HEK293 (cell line): ENCODE results near the gene SLC48A1.

Experiments
- CTCF ChIP-seq: fragments of 450-650 bp; formaldehyde crosslinking; IDR thresholded peaks from 2 replicates; pipeline ENCODE4 v1.5.1; 2016; ENCODE audit warnings: missing biosample characterization, missing genetic modification characterization
- EGR2 ChIP-seq: fragments of 450-650 bp; formaldehyde crosslinking; IDR thresholded peaks from 2 replicates; pipeline ENCODE4 v1.5.1; 2016; ENCODE audit warnings: low read depth, missing biosample characterization, missing genetic modification characterization
- GLI2 ChIP-seq: fragments of 450-650 bp; formaldehyde crosslinking; IDR thresholded peaks from 2 replicates; pipeline ENCODE4; 2017; ENCODE audit warnings: missing biosample characterization, missing genetic modification characterization, low read depth, borderline replicate concordance
- MYNN ChIP-seq: fragments of 450-650 bp; formaldehyde crosslinking; IDR thresholded peaks from 2 replicates; pipeline ENCODE4 v1.5.1; 2016; ENCODE audit warnings: missing biosample characterization, missing genetic modification characterization, borderline replicate concordance
- SETDB1 ChIP-seq: IDR thresholded peaks from one replicate; pipeline ENCODE4 v1.6.1; 2017; ENCODE audit warnings: mild to moderate bottlenecking, low read length, moderate library complexity, mixed read lengths; ENCODE audit not compliant: insufficient read length
- YY1 ChIP-seq: fragments of 450-650 bp; formaldehyde crosslinking; IDR thresholded peaks from 2 replicates; pipeline ENCODE4 v1.5.1; 2018; ENCODE audit warnings: missing biosample characterization, missing genetic modification characterization
- ZBTB11 ChIP-seq: fragments of 450-650 bp; formaldehyde crosslinking; conservative IDR thresholded peaks from 2 replicates; pipeline ENCODE4 v1.5.1; 2016; ENCODE audit warnings: low read depth, missing biosample characterization, missing genetic modification characterization
- ZBTB49 ChIP-seq: fragments of 450-650 bp; formaldehyde crosslinking; IDR thresholded peaks from 2 replicates; pipeline ENCODE4 v1.5.1; 2016; ENCODE audit warnings: missing biosample characterization, missing genetic modification characterization, low read depth
- ZNF175 ChIP-seq: fragments of 450-650 bp; formaldehyde crosslinking; IDR thresholded peaks from 2 replicates; pipeline ENCODE4 v1.5.1; 2016; ENCODE audit warnings: missing biosample characterization, missing genetic modification characterization
- ZNF362 ChIP-seq: fragments of 450-650 bp; formaldehyde crosslinking; IDR thresholded peaks from 2 replicates; pipeline ENCODE4 v1.5.1; 2016; ENCODE audit warnings: missing biosample characterization, missing genetic modification characterization
- ZNF510 ChIP-seq: fragments of 450-650 bp; formaldehyde crosslinking; IDR thresholded peaks from 2 replicates; pipeline ENCODE4 v1.5.1; 2018; ENCODE audit warnings: mild to moderate bottlenecking, missing genetic modification characterization, missing biosample characterization; ENCODE audit not compliant: insufficient replicate concordance

GRCh38 chr12:47823422-47824086 is 50.5 kb downstream of the SLC48A1 start:
- TF ChIP-seq CTCF (tag by site-specific recombination) = no peak
- no peak for TF ChIP-seq ZBTB11
- TF ChIP-seq SETDB1 = no peak
- TF ChIP-seq ZBTB49 (tag by site-specific recombination) = no peak
- no peak for TF ChIP-seq EGR2
- no peak for TF ChIP-seq ZNF362 (tag by site-specific recombination)
- no peak for TF ChIP-seq YY1 (tag by site-specific recombination)
- TF ChIP-seq ZNF510 (tag by site-specific recombination) = no peak
- TF ChIP-seq ZNF175 (tag by site-specific recombination) = no peak
- TF ChIP-seq MYNN = no peak
- no peak for TF ChIP-seq GLI2 (tag by site-specific recombination)
